Loucy (cell line): ENCODE results near the gene ITGB1.
A peak's percentile ranks its signal among the peaks of the same experiment; 100 is the strongest.
"Not testable (repeated sequence)": the region's sequence is repeated elsewhere in the genome, so short reads cannot be mapped to it uniquely, and the experiment has no call there.

Experiments
- H2AFZ ChIP-seq: fragments of 200-600 bp; sonication (generic); 2 replicates; pipeline ENCODE4 v1.6.0; 2016; ENCODE audit warnings: antibody characterized with exemption, mild to moderate bottlenecking, low read length, moderate library complexity
- H3F3A ChIP-seq: fragments of 200-600 bp; 2 replicates; pipeline ENCODE4 v1.6.0; 2016; ENCODE audit warnings: antibody characterized with exemption, low read depth, mild to moderate bottlenecking
- H3K27me3 ChIP-seq: fragments of 200-600 bp; sonication (generic); 2 replicates; pipeline ENCODE4 v1.6.1; 2014; ENCODE audit warnings: low read length, mild to moderate bottlenecking; ENCODE audit not compliant: insufficient read depth, poor library complexity, severe bottlenecking
- H3K36me3 ChIP-seq: fragments of 200-600 bp; sonication (generic); 2 replicates; pipeline ENCODE4 v1.6.1; 2016; ENCODE audit warnings: low read length; ENCODE audit not compliant: insufficient read depth
- H3K4me1 ChIP-seq: fragments of 200-600 bp; sonication (generic); 2 replicates; pipeline ENCODE4 v1.5.1; 2014; ENCODE audit warnings: low read length, mild to moderate bottlenecking; ENCODE audit not compliant: insufficient read depth, poor library complexity, severe bottlenecking
- H3K4me2 ChIP-seq: fragments of 200-600 bp; sonication (generic); 2 replicates; pipeline ENCODE4 v1.6.0; 2014; ENCODE audit warnings: antibody characterized with exemption, low read length, low read depth, mild to moderate bottlenecking; ENCODE audit not compliant: poor library complexity, severe bottlenecking
- H3K4me3 ChIP-seq: fragments of 200-600 bp; sonication (generic); 2 replicates; pipeline ENCODE4 v1.5.1; 2014; ENCODE audit warnings: low read length, mild to moderate bottlenecking, mixed read lengths; ENCODE audit not compliant: poor library complexity, severe bottlenecking
- H3K79me2 ChIP-seq: fragments of 200-600 bp; sonication (generic); 2 replicates; pipeline ENCODE4 v1.6.1; 2014; ENCODE audit warnings: low read length; ENCODE audit not compliant: insufficient read depth
- H3K9ac ChIP-seq: fragments of 200-600 bp; sonication (generic); 2 replicates; pipeline ENCODE4 v1.6.0; 2014; ENCODE audit warnings: mild to moderate bottlenecking, low read depth, low read length, moderate library complexity; ENCODE audit not compliant: poor library complexity, severe bottlenecking
- H3K9me2 ChIP-seq: fragments of 200-600 bp; sonication (generic); replicated peaks from 2 replicates; pipeline ENCODE4 v1.6.1; 2016; ENCODE audit warnings: low read depth, low read length, mixed read lengths
- H3K9me3 ChIP-seq: fragments of 200-600 bp; sonication (generic); 2 replicates; pipeline ENCODE4 v1.6.1; 2014; ENCODE audit warnings: mild to moderate bottlenecking, antibody characterized with exemption, low read length, low read depth; ENCODE audit not compliant: insufficient read depth
- H4K20me1 ChIP-seq: fragments of 200-600 bp; sonication (generic); 2 replicates; pipeline ENCODE4 v1.6.0; 2014; ENCODE audit warnings: antibody characterized with exemption, low read length, mild to moderate bottlenecking; ENCODE audit not compliant: insufficient read depth, poor library complexity, severe bottlenecking
- EZH2phosphoT487 ChIP-seq: fragments of 200-600 bp; IDR thresholded peaks from 2 replicates; pipeline ENCODE4 v1.6.1; 2018; ENCODE audit warnings: antibody characterized with exemption, mild to moderate bottlenecking, moderate library complexity, borderline replicate concordance
- TF ChIP-seq, protein P1 (sequence below): fragments of 200-600 bp; sonication (generic); conservative IDR thresholded peaks from 2 replicates; pipeline ENCODE4 v1.5.1; 2014; ENCODE audit warnings: mild to moderate bottlenecking, antibody characterized with exemption, low read length

The ITGB1 gene

DNA sequence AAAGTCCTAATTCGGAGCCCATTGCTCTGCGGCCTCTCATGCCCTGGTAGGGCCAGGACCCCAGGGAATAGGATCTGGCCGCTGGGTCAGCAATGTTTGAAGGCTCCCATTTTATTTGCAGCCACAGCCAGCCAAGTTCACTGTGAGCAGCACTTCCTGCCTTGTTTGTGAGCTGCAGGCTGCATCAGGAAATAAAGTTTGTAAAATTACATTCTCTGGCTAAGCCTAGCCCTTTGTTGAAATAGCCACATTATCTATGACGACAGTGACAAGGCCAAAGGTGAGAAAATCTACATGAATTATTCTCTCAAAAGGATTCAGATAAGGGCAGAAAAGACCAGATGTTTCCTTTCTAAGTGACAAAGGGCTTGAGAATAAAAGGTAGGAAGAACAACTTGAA is 23.7 kb upstream of the ITGB1 start:
- Histone ChIP-seq H3K9ac (peak overlapping the region; percentile 69), H3K79me2 (no peaks in the 10 kb centered on the region), H3F3A (peaks cover 21% of the 10 kb centered on the region; the same call in 1 of the 2 replicates), H3K4me3 (peak overlapping the region; percentile 72), H2AFZ (peak overlapping the region; percentile 22), H3K27me3 (no peaks in the 10 kb centered on the region), H3K36me3 (no peaks in the 10 kb centered on the region), H3K9me2 (no peaks in the 10 kb centered on the region), H3K4me2 (peak overlapping the region; percentile 73), H4K20me1 (no peaks in the 10 kb centered on the region), H3K4me1 (peaks cover 60% of the 10 kb centered on the region), H3K9me3 (no peaks in the 10 kb centered on the region)
- TF ChIP-seq, protein P1, sequence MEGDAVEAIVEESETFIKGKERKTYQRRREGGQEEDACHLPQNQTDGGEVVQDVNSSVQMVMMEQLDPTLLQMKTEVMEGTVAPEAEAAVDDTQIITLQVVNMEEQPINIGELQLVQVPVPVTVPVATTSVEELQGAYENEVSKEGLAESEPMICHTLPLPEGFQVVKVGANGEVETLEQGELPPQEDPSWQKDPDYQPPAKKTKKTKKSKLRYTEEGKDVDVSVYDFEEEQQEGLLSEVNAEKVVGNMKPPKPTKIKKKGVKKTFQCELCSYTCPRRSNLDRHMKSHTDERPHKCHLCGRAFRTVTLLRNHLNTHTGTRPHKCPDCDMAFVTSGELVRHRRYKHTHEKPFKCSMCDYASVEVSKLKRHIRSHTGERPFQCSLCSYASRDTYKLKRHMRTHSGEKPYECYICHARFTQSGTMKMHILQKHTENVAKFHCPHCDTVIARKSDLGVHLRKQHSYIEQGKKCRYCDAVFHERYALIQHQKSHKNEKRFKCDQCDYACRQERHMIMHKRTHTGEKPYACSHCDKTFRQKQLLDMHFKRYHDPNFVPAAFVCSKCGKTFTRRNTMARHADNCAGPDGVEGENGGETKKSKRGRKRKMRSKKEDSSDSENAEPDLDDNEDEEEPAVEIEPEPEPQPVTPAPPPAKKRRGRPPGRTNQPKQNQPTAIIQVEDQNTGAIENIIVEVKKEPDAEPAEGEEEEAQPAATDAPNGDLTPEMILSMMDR, result no peak
- TF ChIP-seq EZH2phosphoT487, result no peak

DNA sequence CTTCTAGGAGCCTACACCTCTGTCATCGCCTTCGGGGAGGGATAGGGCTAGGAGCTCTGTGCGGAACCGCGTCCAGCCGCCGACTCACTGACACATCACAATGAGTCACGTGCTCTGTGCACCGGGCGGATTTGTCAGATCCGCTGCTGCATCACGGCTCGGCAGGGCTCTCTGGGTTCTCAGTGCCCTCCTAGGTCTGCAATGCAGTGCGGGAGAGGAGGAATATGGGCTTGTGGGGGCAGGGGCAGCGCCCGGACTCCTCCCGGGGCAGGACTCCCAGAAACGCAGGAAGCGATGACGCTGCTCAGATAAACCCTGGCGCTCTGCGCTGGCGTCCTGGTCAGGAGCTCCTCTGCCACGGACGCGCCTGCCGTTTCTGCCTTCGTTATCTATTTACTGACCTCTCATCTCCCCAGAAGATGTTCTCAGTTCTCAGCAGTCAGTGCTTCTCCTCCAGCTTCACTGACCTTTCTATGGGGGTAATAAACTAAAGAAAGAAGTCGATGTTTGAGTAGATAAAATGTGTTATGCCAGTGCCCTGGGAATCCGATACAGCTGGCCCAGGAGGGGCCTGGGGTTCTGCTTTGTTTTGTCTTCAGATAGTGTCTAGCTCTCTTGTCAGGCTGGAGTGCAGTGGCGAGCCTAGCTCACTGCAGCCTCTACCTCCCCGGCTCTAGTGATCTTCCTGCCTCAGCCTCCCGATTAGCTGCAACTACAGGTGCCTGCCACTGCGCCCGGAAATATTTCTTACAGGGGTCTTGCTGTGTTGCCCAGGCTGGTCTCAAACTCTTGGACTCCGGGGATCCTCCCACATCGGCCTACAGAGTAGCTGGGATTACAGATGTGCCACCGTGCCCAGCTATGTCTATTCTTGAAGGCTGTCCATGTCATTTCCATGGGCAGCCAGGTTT is 22.8 kb upstream of the ITGB1 start:
- no peak for TF ChIP-seq EZH2phosphoT487
- TF ChIP-seq, protein P1, result no peak
- Histone ChIP-seq H3K4me3 (peak overlapping the region; percentile 72), H3K36me3 (no peaks in the 10 kb centered on the region), H3K27me3 (no peaks in the 10 kb centered on the region), H2AFZ (peak overlapping the region; percentile 88), H3K9ac (peak overlapping the region; percentile 69), H4K20me1 (no peaks in the 10 kb centered on the region), H3K79me2 (no peaks in the 10 kb centered on the region), H3K9me3 (no peaks in the 10 kb centered on the region), H3K4me2 (peak overlapping the region; percentile 73), H3K9me2 (no peaks in the 10 kb centered on the region), H3K4me1 (peaks cover 56% of the 10 kb centered on the region), H3F3A (peaks cover 21% of the 10 kb centered on the region; the same call in 1 of the 2 replicates)

DNA sequence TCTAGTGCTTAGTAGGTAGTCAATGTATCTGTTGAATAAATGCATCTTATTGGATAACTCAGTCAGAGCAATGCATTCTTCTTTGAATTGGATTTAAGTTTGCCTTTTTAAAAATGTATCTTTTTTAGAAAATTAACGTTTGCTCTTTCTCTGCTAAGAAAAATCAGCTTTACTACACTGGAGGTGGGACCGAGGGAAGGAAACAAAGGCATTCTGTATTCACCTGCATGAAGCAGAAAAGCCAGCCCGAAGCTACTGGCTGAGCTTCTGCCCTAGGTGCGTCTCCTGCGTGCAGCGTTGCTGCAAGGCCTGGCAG is 22.2 kb upstream of the ITGB1 start:
- Histone ChIP-seq H3K9me3 (no peaks in the 10 kb centered on the region), H3K4me2 (peak overlapping the region; percentile 73), H3K9me2 (no peaks in the 10 kb centered on the region), H3K79me2 (no peaks in the 10 kb centered on the region), H4K20me1 (no peaks in the 10 kb centered on the region), H3K27me3 (no peaks in the 10 kb centered on the region), H3F3A (peaks cover 21% of the 10 kb centered on the region; the same call in 1 of the 2 replicates), H3K36me3 (no peaks in the 10 kb centered on the region), H2AFZ (peak overlapping the region; percentile 88; the same call in 1 of the 2 replicates), H3K9ac (peak overlapping the region; percentile 69), H3K4me1 (peaks cover 50% of the 10 kb centered on the region), H3K4me3 (peak overlapping the region; percentile 72)
- TF ChIP-seq, protein P1, result no peak
- no peak for TF ChIP-seq EZH2phosphoT487

DNA sequence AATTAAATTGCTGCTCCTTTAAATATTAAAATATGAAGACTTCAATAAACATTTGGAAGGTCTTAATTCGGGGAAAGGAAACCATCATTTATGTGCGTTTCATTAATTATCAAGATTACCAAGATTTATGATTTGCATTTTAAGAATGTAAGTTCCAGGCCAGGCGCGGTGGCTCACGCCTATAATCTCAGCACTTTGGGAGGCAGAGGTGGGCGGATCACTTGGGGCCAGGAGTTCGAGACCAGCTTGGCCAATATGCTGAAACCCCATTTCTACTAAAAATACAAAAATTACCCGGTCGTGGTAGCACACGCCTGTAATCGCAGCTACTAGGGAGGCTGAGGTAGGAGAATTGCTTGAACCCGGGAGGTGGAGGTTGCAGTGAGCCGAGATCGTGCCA is 21.7 kb upstream of the ITGB1 start:
- not testable (repeated sequence) for H3K79me2 ChIP-seq, H4K20me1 ChIP-seq, H3K36me3 ChIP-seq, H3K9me2 ChIP-seq, H2AFZ ChIP-seq, H3K27me3 ChIP-seq, H3K9me3 ChIP-seq
- H3F3A ChIP-seq, result peaks cover 21% of the 10 kb centered on the region; the same call in 1 of the 2 replicates
- peak overlapping the region; percentile 73 for H3K4me2 ChIP-seq
- peaks cover 50% of the 10 kb centered on the region for H3K4me1 ChIP-seq
- H3K4me3 ChIP-seq, result peak overlapping the region; percentile 72
- peak overlapping the region; percentile 69 for H3K9ac ChIP-seq
